Body of pancreas (tissue), 4 donors: Measurements from ENCODE around the gene TRIM16.
"Not testable (repeated sequence)": the region's sequence is repeated elsewhere in the genome, so short reads cannot be mapped to it uniquely, and the experiment has no call there.

Experiments used
- POLR2A ChIP-seq, 3 donors: fragments of 450-650 bp; IDR thresholded peaks; one replicate each; pipeline ENCODE4 v1.6.1; 2016; ENCODE audit warnings: antibody characterized with exemption in 3 of 3, mild to moderate bottlenecking in 2 of 3
- TF ChIP-seq, protein P1 (sequence below), 7 experiments: fragments of 450-650 bp in 4 of 7; fragments of 200-600 bp in 3 of 7; sonication (generic) in 3 of 7; IDR thresholded peaks; one replicate each; pipeline ENCODE4 v1.5.1; 2016 to 2019; ENCODE audit warnings: antibody characterized with exemption in 7 of 7

GRCh38 chr17:15730535-15730934 lies 46.4 kb upstream of the TRIM16 start:
- TF ChIP-seq, protein P1, sequence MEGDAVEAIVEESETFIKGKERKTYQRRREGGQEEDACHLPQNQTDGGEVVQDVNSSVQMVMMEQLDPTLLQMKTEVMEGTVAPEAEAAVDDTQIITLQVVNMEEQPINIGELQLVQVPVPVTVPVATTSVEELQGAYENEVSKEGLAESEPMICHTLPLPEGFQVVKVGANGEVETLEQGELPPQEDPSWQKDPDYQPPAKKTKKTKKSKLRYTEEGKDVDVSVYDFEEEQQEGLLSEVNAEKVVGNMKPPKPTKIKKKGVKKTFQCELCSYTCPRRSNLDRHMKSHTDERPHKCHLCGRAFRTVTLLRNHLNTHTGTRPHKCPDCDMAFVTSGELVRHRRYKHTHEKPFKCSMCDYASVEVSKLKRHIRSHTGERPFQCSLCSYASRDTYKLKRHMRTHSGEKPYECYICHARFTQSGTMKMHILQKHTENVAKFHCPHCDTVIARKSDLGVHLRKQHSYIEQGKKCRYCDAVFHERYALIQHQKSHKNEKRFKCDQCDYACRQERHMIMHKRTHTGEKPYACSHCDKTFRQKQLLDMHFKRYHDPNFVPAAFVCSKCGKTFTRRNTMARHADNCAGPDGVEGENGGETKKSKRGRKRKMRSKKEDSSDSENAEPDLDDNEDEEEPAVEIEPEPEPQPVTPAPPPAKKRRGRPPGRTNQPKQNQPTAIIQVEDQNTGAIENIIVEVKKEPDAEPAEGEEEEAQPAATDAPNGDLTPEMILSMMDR (IDR thresholded peaks at IDR 0.05): not testable (repeated sequence)
- not testable (repeated sequence) for TF ChIP-seq POLR2A (IDR thresholded peaks at IDR 0.05)
